ENCODE measurements around the gene KCNT2. TPM values are rescaled to one million over a fixed set of nuclear protein-coding genes. Genes with fewer than 3 reads are reported as not detected.
A peak's percentile ranks its signal among the peaks of the same experiment; 100 is the strongest.

Gene KCNT2
- total RNA-seq = 26.2 TPM in 2 replicates
- long read RNA-seq, partial matches to known transcripts = 84 of 117 reads
- long read RNA-seq, other reads (novel, unspliced or antisense) = 33 of 117 reads

DNA sequence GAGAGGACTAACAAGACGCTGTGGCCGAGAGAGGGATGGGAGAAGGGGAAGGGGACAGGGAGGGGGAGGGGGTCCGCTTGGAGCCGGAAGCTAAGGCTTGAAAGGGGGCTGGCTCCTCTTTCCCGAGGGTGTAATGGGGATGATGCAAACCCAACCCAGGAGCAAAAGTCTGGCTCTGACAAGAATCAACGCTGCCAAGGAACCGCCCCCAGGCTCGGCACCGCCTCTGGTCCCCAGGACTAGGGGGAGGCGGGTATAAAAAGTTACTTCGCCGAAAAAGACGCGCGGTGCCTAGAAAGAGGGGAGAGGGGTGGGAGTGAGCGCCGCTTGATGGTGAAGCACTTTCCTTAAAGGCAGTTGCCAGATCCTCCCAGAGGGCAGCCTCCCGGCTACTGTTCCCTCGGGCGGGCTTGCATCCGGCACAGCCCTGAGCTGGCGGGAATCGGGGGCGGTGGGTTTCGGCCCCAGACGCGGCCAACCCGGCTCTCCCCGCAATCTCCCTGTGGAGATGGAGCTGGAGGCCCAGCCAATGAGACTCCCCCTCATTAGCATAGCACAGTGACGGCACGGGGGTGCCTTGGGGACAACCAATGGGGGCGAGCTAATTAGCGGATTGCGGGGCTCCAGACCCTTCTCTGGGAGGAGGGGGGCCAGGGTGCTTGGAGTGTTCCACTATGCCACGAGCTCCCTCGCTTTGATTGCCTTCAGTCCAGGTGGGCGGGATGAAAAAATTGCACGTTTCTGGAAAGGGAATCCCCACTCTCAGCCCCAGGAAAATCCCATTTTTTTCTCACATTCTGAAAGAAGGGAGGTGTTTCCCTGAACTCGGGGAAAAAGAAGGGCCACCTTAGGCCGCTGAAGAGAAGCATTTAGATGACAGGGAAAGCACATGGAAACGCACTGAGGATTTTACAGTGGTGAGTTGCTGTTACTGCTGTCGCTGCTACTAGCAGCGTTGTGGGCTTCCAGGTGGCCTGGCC is at the start of gene KCNT2:
Gene KCNT2 (minus strand): TSS at position 51 of the 980 bp plus-strand sequence. CDS start 131 bp downstream, outside the sequence.
- TF ChIP-seq, protein P1, sequence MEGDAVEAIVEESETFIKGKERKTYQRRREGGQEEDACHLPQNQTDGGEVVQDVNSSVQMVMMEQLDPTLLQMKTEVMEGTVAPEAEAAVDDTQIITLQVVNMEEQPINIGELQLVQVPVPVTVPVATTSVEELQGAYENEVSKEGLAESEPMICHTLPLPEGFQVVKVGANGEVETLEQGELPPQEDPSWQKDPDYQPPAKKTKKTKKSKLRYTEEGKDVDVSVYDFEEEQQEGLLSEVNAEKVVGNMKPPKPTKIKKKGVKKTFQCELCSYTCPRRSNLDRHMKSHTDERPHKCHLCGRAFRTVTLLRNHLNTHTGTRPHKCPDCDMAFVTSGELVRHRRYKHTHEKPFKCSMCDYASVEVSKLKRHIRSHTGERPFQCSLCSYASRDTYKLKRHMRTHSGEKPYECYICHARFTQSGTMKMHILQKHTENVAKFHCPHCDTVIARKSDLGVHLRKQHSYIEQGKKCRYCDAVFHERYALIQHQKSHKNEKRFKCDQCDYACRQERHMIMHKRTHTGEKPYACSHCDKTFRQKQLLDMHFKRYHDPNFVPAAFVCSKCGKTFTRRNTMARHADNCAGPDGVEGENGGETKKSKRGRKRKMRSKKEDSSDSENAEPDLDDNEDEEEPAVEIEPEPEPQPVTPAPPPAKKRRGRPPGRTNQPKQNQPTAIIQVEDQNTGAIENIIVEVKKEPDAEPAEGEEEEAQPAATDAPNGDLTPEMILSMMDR (IDR thresholded peaks at IDR 0.05) = no peak
- peak within 1 kb of the TSS; percentile 98 for H3K4me3 Mint-ChIP-seq (ENCODE audit: unreplicated experiment)
- H3K4me1 Mint-ChIP-seq (ENCODE audit: unreplicated experiment) = peaks cover 24% of the 10 kb centered on the region
- no peaks in the 10 kb centered on the region for H3K9me3 Mint-ChIP-seq (ENCODE audit: unreplicated experiment)
- peaks cover 6% of the 10 kb centered on the region for H3K36me3 Mint-ChIP-seq (ENCODE audit: unreplicated experiment)
- DNase-seq (ENCODE audit: extremely low spot score, unreplicated experiment) = peak; percentile 89
- peak within 1 kb of the TSS; percentile 91 for H3K27ac Mint-ChIP-seq (ENCODE audit: unreplicated experiment)
- H3K27me3 Mint-ChIP-seq (ENCODE audit: unreplicated experiment) = peaks cover 3% of the 10 kb centered on the region

DNA sequence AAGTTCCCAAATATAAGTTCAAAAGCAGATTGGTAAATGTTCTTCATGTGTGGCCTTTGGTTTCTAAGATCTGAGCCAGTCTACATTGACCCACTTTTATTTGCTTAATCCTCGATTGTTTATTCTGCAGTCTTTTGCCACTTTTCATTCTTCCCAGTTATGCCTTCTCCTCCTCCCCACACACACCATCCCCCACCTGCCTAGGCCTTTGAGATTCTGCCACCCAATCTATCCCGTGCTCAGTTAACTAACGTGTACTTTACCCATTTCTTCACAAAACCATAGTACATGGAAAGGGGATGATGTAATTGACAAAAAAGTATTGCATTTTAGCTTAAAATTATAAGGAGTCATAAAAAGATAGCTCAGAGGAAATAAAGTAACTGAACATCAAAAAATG is 47.3 kb upstream of the KCNT2 start:
- peaks cover 8% of the 10 kb centered on the region for H3K36me3 Mint-ChIP-seq (ENCODE audit: unreplicated experiment)
- no peaks in the 10 kb centered on the region for H3K27me3 Mint-ChIP-seq (ENCODE audit: unreplicated experiment)
- TF ChIP-seq, protein P1 (IDR thresholded peaks at IDR 0.05) = no peak
- no peak for DNase-seq (ENCODE audit: extremely low spot score, unreplicated experiment)
- no peak overlapping the region for H3K4me3 Mint-ChIP-seq (ENCODE audit: unreplicated experiment)
- H3K4me1 Mint-ChIP-seq (ENCODE audit: unreplicated experiment) = peaks cover 55% of the 10 kb centered on the region
- H3K9me3 Mint-ChIP-seq (ENCODE audit: unreplicated experiment) = peaks cover 3% of the 10 kb centered on the region
- peak overlapping the region; percentile 12 for H3K27ac Mint-ChIP-seq (ENCODE audit: unreplicated experiment)

DNA sequence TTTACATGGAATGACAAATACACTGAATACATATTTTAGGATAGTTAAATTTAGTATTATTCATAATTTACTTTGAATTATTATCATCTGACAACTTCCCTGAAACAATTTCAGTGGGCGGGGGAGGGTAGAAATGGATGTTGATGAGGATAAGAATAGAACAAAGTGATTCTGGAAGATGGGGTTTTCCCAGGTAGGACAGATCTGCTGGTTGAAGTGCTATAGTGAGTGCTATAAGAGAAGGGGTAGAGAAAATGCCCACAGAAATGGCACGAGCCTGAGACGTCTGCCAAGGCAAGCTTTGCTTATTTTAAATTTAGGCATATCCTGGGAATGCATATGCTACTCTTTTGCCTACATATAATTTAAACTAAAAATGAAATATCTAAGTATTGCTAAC is 46.8 kb upstream of the KCNT2 start:
- H3K36me3 Mint-ChIP-seq (ENCODE audit: unreplicated experiment) = peaks cover 8% of the 10 kb centered on the region
- H3K27ac Mint-ChIP-seq (ENCODE audit: unreplicated experiment) = no peak overlapping the region
- H3K4me3 Mint-ChIP-seq (ENCODE audit: unreplicated experiment) = no peak overlapping the region
- peaks cover 3% of the 10 kb centered on the region for H3K9me3 Mint-ChIP-seq (ENCODE audit: unreplicated experiment)
- H3K27me3 Mint-ChIP-seq (ENCODE audit: unreplicated experiment) = no peaks in the 10 kb centered on the region
- TF ChIP-seq, protein P1 (IDR thresholded peaks at IDR 0.05) = no peak
- peaks cover 52% of the 10 kb centered on the region for H3K4me1 Mint-ChIP-seq (ENCODE audit: unreplicated experiment)
- no peak for DNase-seq (ENCODE audit: extremely low spot score, unreplicated experiment)

DNA sequence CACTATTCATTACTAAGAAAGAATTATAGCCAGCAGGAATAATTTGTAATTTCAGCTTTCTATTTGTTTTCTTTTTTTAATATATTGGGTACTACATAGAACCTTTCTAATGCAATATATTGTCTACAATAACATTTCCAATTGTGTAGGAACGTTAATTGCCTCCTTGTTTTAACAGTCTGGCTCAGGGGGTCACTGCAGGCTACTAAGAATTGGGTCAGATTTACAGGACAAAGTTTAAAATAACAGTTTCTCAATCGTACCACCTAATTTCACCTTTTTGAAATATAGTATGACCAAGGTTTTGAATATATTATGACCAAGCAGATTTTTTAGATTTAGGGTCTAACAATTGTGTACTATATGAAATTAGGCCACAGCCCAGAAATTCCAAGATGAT is 46.0 kb upstream of the KCNT2 start:
- TF ChIP-seq, protein P1 (IDR thresholded peaks at IDR 0.05) = no peak
- peak overlapping the region; percentile 69 for H3K4me3 Mint-ChIP-seq (ENCODE audit: unreplicated experiment)
- peaks cover 8% of the 10 kb centered on the region for H3K36me3 Mint-ChIP-seq (ENCODE audit: unreplicated experiment)
- H3K27ac Mint-ChIP-seq (ENCODE audit: unreplicated experiment) = peak overlapping the region; percentile 54
- no peak for DNase-seq (ENCODE audit: extremely low spot score, unreplicated experiment)
- H3K27me3 Mint-ChIP-seq (ENCODE audit: unreplicated experiment) = no peaks in the 10 kb centered on the region
- H3K4me1 Mint-ChIP-seq (ENCODE audit: unreplicated experiment) = peaks cover 46% of the 10 kb centered on the region
- H3K9me3 Mint-ChIP-seq (ENCODE audit: unreplicated experiment) = peaks cover 3% of the 10 kb centered on the region

DNA sequence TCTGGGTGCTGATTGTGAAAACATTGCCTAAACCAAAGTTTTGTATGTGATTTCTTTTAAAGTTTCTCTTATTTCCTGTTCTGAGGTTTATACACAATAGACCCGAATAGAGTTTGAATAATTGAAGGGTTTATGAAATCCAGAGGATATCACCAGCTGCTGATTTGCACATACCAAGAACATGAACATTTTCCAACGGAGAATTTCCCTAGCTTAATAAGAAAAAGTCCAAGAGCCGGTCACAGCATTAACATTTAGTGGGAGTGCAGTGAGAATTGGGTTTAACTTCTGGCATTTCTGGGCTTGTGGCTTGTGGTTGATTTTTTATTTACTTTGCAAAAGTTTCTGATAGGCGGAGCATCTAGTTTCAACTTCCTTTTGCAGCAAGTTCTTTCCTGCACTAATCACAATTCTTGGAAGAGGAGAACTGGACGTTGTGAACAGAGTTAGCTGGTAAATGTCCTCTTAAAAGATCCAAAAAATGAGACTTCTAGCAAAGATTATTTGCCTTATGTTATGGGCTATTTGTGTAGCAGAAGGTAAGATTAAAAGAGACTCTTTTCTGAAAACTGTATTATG is 43.5 kb upstream of the KCNT2 start, which contains the start of gene CFH:
Gene CFH (plus strand): TSS at position 407 of the 579 bp plus-strand sequence. CDS start 75 bp downstream, at position 482.
- DNase-seq (ENCODE audit: extremely low spot score, unreplicated experiment) = no peak
- H3K4me3 Mint-ChIP-seq (ENCODE audit: unreplicated experiment) = peak within 1 kb of the TSS; percentile 80
- TF ChIP-seq, protein P1 (IDR thresholded peaks at IDR 0.05) = peak; percentile 7
- no peaks in the 10 kb centered on the region for H3K27me3 Mint-ChIP-seq (ENCODE audit: unreplicated experiment)
- H3K27ac Mint-ChIP-seq (ENCODE audit: unreplicated experiment) = peak within 1 kb of the TSS; percentile 86
- H3K36me3 Mint-ChIP-seq (ENCODE audit: unreplicated experiment) = peaks cover 5% of the 10 kb centered on the region
- peaks cover 43% of the 10 kb centered on the region for H3K4me1 Mint-ChIP-seq (ENCODE audit: unreplicated experiment)
- peaks cover 6% of the 10 kb centered on the region for H3K9me3 Mint-ChIP-seq (ENCODE audit: unreplicated experiment)

Data from osteocyte (in vitro differentiated cells).